ENCODE data around the gene DCLRE1A.

DNA sequence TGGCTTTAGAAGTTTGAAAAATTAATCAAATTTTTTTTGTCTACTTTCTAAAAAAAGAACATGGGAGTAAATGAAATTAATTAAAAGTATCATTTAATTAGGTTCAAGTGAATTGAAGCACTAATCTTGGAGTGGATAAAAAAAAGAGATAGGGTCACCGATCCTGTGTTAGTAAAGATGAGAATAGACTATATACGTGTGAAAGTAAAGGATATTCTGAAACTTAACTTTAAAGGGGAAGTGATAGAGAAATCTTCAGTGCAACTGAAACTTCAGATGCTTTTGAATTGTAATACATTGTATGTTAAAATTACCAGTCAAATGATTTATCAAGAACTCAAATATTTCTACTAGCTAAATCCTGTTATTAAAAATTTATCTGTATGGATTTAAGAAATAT lies 5.4 kb upstream of the DCLRE1A start:
- TF ChIP-seq, protein P1, sequence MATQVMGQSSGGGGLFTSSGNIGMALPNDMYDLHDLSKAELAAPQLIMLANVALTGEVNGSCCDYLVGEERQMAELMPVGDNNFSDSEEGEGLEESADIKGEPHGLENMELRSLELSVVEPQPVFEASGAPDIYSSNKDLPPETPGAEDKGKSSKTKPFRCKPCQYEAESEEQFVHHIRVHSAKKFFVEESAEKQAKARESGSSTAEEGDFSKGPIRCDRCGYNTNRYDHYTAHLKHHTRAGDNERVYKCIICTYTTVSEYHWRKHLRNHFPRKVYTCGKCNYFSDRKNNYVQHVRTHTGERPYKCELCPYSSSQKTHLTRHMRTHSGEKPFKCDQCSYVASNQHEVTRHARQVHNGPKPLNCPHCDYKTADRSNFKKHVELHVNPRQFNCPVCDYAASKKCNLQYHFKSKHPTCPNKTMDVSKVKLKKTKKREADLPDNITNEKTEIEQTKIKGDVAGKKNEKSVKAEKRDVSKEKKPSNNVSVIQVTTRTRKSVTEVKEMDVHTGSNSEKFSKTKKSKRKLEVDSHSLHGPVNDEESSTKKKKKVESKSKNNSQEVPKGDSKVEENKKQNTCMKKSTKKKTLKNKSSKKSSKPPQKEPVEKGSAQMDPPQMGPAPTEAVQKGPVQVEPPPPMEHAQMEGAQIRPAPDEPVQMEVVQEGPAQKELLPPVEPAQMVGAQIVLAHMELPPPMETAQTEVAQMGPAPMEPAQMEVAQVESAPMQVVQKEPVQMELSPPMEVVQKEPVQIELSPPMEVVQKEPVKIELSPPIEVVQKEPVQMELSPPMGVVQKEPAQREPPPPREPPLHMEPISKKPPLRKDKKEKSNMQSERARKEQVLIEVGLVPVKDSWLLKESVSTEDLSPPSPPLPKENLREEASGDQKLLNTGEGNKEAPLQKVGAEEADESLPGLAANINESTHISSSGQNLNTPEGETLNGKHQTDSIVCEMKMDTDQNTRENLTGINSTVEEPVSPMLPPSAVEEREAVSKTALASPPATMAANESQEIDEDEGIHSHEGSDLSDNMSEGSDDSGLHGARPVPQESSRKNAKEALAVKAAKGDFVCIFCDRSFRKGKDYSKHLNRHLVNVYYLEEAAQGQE (IDR thresholded peaks at IDR 0.05; ENCODE audit: unreplicated experiment): no peak
- TF ChIP-seq, protein P2, sequence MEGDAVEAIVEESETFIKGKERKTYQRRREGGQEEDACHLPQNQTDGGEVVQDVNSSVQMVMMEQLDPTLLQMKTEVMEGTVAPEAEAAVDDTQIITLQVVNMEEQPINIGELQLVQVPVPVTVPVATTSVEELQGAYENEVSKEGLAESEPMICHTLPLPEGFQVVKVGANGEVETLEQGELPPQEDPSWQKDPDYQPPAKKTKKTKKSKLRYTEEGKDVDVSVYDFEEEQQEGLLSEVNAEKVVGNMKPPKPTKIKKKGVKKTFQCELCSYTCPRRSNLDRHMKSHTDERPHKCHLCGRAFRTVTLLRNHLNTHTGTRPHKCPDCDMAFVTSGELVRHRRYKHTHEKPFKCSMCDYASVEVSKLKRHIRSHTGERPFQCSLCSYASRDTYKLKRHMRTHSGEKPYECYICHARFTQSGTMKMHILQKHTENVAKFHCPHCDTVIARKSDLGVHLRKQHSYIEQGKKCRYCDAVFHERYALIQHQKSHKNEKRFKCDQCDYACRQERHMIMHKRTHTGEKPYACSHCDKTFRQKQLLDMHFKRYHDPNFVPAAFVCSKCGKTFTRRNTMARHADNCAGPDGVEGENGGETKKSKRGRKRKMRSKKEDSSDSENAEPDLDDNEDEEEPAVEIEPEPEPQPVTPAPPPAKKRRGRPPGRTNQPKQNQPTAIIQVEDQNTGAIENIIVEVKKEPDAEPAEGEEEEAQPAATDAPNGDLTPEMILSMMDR (conservative IDR thresholded peaks at IDR 0.05; ENCODE audit: low read depth in 2 of 2): no peak
- TF ChIP-seq CREB1 (CRISPR knock-in tag; IDR thresholded peaks at IDR 0.05; ENCODE audit: low read depth): no peak
- no peak for TF ChIP-seq POLR2AphosphoS5 (IDR thresholded peaks at IDR 0.05; ENCODE audit: low read depth)
- TF ChIP-seq EZH2 (IDR thresholded peaks at IDR 0.05; ENCODE audit: low read depth, unreplicated experiment): no peak
- no peak for TF ChIP-seq EZH2phosphoT487 (IDR thresholded peaks at IDR 0.05; ENCODE audit: unreplicated experiment)
- TF ChIP-seq JUNB (IDR thresholded peaks at IDR 0.05; ENCODE audit: unreplicated experiment): no peak

Measured in GM23338 (cell line).